GM18511 (cell line): ENCODE data around the gene GHDC.
"Not testable (repeated sequence)": the region's sequence is repeated elsewhere in the genome, so short reads cannot be mapped to it uniquely, and the experiment has no call there.

Experiments used
- ATAC-seq: cut with Tn5 transposase; IDR thresholded peaks from one replicate; pipeline ENCODE4 v1.9.1; 2021; ENCODE audit warnings: mild to moderate bottlenecking, moderate library complexity; ENCODE audit not compliant: unreplicated experiment

The GHDC gene

GRCh38 chr17:42160531-42160910 lies 33.8 kb downstream of the GHDC start:
- no peak for ATAC-seq

GRCh38 chr17:42159796-42160530 lies 34.3 kb downstream of the GHDC start:
- ATAC-seq: no peak

- ATAC-seq: no peak
Observed at GRCh38 chr17:42155614-42156045, 38.7 kb downstream of the GHDC start.

- ATAC-seq: no peak
Observed at GRCh38 chr17:42153919-42154742, 40.2 kb downstream of the GHDC start.

- no peak for ATAC-seq
Observed at GRCh38 chr17:42146911-42147607, 47.2 kb downstream of the GHDC start.

GRCh38 chr17:42143138-42143537 lies 51.2 kb downstream of the GHDC start:
- ATAC-seq: not testable (repeated sequence)

- ATAC-seq: no peak
Observed at GRCh38 chr17:42142371-42142896, 51.9 kb downstream of the GHDC start.

GRCh38 chr17:42141382-42141781 lies 52.9 kb downstream of the GHDC start:
- ATAC-seq: no peak

- not testable (repeated sequence) for ATAC-seq
Observed at GRCh38 chr17:42140690-42141089, 53.6 kb downstream of the GHDC start.
